CD14-positive monocyte (primary cell): ENCODE results near the gene PLPP6. TPM values are rescaled to one million over a fixed set of nuclear protein-coding genes. Genes with fewer than 3 reads are reported as not detected.

Experiments
- DNase-seq, 3 donors: peaks; one replicate each; pipeline ENCODE4 v3.0.0-alpha.2; 2011 to 2022
- H2AFZ ChIP-seq: 2 replicates; pipeline ENCODE4 v1.6.0; 2012; ENCODE audit warnings: mild to moderate bottlenecking, low read depth, low read length, inconsistent platforms; ENCODE audit not compliant: insufficient read depth, poor library complexity, severe bottlenecking
- H3K27ac ChIP-seq, 2 donors: 1 replicate in 1 of 2; 2 replicates in 1 of 2; pipeline ENCODE4 v1.5.1; 2012 to 2013; ENCODE audit warnings: low read length in 2 of 2, control low read depth in 1 of 2, inconsistent platforms in 1 of 2, low read depth in 1 of 2, mild to moderate bottlenecking in 1 of 2
- H3K27me3 ChIP-seq, 2 donors: one replicate each; pipeline versions ENCODE4 v1.6.0 to v1.6.1; 2011 to 2013; ENCODE audit warnings: low read length in 2 of 2; ENCODE audit not compliant: control insufficient read depth in 2 of 2, insufficient read depth in 2 of 2
- H3K36me3 ChIP-seq, 2 donors: replicated peaks in 1 of 2; 1 replicate in 1 of 2; 2 replicates in 1 of 2; pipeline versions ENCODE4 v1.5.1 to v1.6.1; 2012 to 2013; ENCODE audit warnings: low read length in 2 of 2, control low read depth in 1 of 2, inconsistent platforms in 1 of 2, mild to moderate bottlenecking in 1 of 2; ENCODE audit not compliant: insufficient read depth in 2 of 2, control insufficient read depth in 1 of 2
- H3K4me1 ChIP-seq, 2 donors: 1 replicate in 1 of 2; 2 replicates in 1 of 2; pipeline versions ENCODE4 v1.5.1 to v1.6.1; 2012 to 2013; ENCODE audit warnings: low read length in 2 of 2, control low read depth in 1 of 2, inconsistent platforms in 1 of 2, mild to moderate bottlenecking in 1 of 2, moderate library complexity in 1 of 2; ENCODE audit not compliant: insufficient read depth in 2 of 2, control insufficient read depth in 1 of 2
- H3K4me2 ChIP-seq: replicated peaks from 2 replicates; pipeline ENCODE3; 2012; ENCODE audit warnings: low read length, moderate library complexity, mild to moderate bottlenecking; ENCODE audit not compliant: poor library complexity, severe bottlenecking; ENCODE audit errors: extremely low read depth
- H3K4me3 ChIP-seq, 3 experiments: fragments of 200-600 bp in 1 of 3; sonication (generic) in 1 of 3; replicated peaks in 1 of 3; 1 replicate in 2 of 3; 2 replicates in 1 of 3; pipeline ENCODE4 v1.5.1; 2011 to 2013; ENCODE audit warnings: low read length in 3 of 3, mild to moderate bottlenecking in 3 of 3, control low read depth in 2 of 3, low read depth in 2 of 3, inconsistent platforms in 1 of 3, moderate library complexity in 1 of 3
- H3K79me2 ChIP-seq: 2 replicates; pipeline ENCODE4 v1.6.0; 2012; ENCODE audit warnings: mild to moderate bottlenecking, control low read depth, inconsistent platforms, low read length, moderate library complexity; ENCODE audit not compliant: insufficient read depth
- H3K9ac ChIP-seq: 2 replicates; pipeline ENCODE4 v1.6.0; 2017; ENCODE audit warnings: low read length, mild to moderate bottlenecking; ENCODE audit not compliant: insufficient read depth, poor library complexity, severe bottlenecking
- H3K9me3 ChIP-seq, 2 donors: replicated peaks in 1 of 2; 1 replicate in 1 of 2; 2 replicates in 1 of 2; pipeline versions ENCODE4 v1.5.1 to v1.6.1; 2012 to 2013; ENCODE audit warnings: low read length in 2 of 2, control low read depth in 1 of 2; ENCODE audit not compliant: control insufficient read depth in 1 of 2, insufficient read depth in 1 of 2
- H4K20me1 ChIP-seq: 2 replicates; pipeline ENCODE4 v1.6.0; 2012; ENCODE audit warnings: mild to moderate bottlenecking, low read length, control low read depth, moderate library complexity; ENCODE audit not compliant: insufficient read depth
- H3K27ac Mint-ChIP-seq, 7 donors: one replicate each; pipeline ENCODE4 v1.8.0; 2020; ENCODE audit warnings: mild to moderate bottlenecking in 7 of 7, mixed read lengths in 7 of 7, moderate library complexity in 6 of 7, inconsistent platforms in 2 of 7
- H3K27me3 Mint-ChIP-seq, 3 donors: one replicate each; pipeline ENCODE4 v1.8.0; 2021 to 2022; ENCODE audit warnings: low read depth in 3 of 3, mild to moderate bottlenecking in 3 of 3, mixed read lengths in 3 of 3, moderate library complexity in 3 of 3, inconsistent platforms in 1 of 3
- H3K36me3 Mint-ChIP-seq, 2 donors: one replicate each; pipeline ENCODE4 v1.8.0; 2020; ENCODE audit warnings: mixed read lengths in 2 of 2, inconsistent platforms in 1 of 2, mild to moderate bottlenecking in 1 of 2
- H3K4me1 Mint-ChIP-seq: one replicate; pipeline ENCODE4 v1.8.0; 2020; ENCODE audit warnings: mild to moderate bottlenecking, mixed read lengths
- H3K4me3 Mint-ChIP-seq, 2 donors: one replicate each; pipeline ENCODE4 v1.8.0; 2020; ENCODE audit warnings: mild to moderate bottlenecking in 2 of 2, mixed read lengths in 2 of 2, moderate library complexity in 1 of 2
- H3K9me3 Mint-ChIP-seq, 7 donors: one replicate each; pipeline ENCODE4 v1.8.0; 2020 to 2022; ENCODE audit warnings: mixed read lengths in 7 of 7, mild to moderate bottlenecking in 6 of 7, moderate library complexity in 6 of 7, inconsistent platforms in 2 of 7
- WGBS: methylation state at CpG from one replicate; pipeline ENCODE4 v1.1.5; 2013; ENCODE audit warnings: missing lambda C conversion rate; ENCODE audit not compliant: insufficient coverage; 5-methylcytosine and 5-hydroxymethylcytosine counted together
- intact Hi-C, 2 donors: fragments of 100-400 bp; cut with micrococcal nuclease; formaldehyde crosslinking; loops; one replicate each; pipeline versions ENCODE4 v1.15.0 to v1.15.1; 2023
- polyA plus RNA-seq, 3 donors: library from polyadenylated mRNA; depleted of rRNA in 1 of 3; unstranded in 2 of 3; stranded (reverse) in 1 of 3; fragments of 300-500 nt in 2 of 3; fragments of >200 nt in 1 of 3; fragmentation: Illumina TruSeq in 2 of 3; gene quantifications; 1 replicate in 2 of 3; 2 replicates in 1 of 3; pipeline ENCODE4 v1.2.3, GENCODE V29; 2012 to 2021
- TF ChIP-seq, protein P1 (sequence below): fragments of 200-600 bp; IDR thresholded peaks from one replicate; pipeline ENCODE4 v1.8.0; 2022; ENCODE audit warnings: antibody characterized with exemption, mild to moderate bottlenecking

Gene PLPP6
- polyA plus RNA-seq, 3 donors, result 1.6 to 1.8 (median 1.8) TPM

DNA sequence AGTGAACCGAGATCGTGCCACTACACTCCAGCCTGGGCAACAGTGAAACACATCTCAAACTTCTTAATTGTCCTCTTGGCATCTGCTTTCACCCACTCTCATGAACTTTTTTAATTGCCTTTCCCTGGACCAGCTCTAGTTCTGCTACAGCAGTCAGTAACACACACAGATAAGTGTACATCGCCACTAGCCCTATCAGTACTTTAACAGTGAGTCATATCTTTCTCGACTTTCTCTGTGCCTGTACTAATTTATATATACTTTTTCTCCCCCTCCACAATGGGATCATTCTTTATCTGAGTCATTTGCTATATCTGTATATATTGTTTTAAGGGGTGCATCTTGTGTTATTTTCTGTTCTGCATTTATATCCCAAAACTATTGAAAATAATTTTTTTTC lies 24.0 kb downstream of the PLPP6 start:
- H3K4me3 Mint-ChIP-seq, result no peak overlapping the region

GRCh38 chr9:4686584-4686983 lies 24.5 kb downstream of the PLPP6 start:
- H3K27ac Mint-ChIP-seq, result no peak overlapping the region
- DNase-seq, result no peak
- peaks cover 46 to 58% of the 10 kb centered on the region in 2 donors for H3K36me3 Mint-ChIP-seq
- intact Hi-C loops, result no loop called here
- Histone ChIP-seq H3K27me3 (no peaks in the 10 kb centered on the region), H4K20me1 (no peaks in the 10 kb centered on the region), H3K4me2 (no peak overlapping the region), H2AFZ (no peak overlapping the region), H3K4me3 (no peak overlapping the region), H3K36me3 (peaks cover 49 to 65% of the 10 kb centered on the region in 2 donors), H3K9me3 (no peaks in the 10 kb centered on the region), H3K27ac (no peak overlapping the region), H3K79me2 (peaks cover 20% of the 10 kb centered on the region), H3K4me1 (no peaks in the 10 kb centered on the region), H3K9ac (no peak overlapping the region)
- peaks cover 3% of the 10 kb centered on the region for H3K4me1 Mint-ChIP-seq
- TF ChIP-seq, protein P1, sequence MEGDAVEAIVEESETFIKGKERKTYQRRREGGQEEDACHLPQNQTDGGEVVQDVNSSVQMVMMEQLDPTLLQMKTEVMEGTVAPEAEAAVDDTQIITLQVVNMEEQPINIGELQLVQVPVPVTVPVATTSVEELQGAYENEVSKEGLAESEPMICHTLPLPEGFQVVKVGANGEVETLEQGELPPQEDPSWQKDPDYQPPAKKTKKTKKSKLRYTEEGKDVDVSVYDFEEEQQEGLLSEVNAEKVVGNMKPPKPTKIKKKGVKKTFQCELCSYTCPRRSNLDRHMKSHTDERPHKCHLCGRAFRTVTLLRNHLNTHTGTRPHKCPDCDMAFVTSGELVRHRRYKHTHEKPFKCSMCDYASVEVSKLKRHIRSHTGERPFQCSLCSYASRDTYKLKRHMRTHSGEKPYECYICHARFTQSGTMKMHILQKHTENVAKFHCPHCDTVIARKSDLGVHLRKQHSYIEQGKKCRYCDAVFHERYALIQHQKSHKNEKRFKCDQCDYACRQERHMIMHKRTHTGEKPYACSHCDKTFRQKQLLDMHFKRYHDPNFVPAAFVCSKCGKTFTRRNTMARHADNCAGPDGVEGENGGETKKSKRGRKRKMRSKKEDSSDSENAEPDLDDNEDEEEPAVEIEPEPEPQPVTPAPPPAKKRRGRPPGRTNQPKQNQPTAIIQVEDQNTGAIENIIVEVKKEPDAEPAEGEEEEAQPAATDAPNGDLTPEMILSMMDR, result no peak
- no CpG with 5 or more reads among the region's 1 CpG for WGBS
- no peaks in the 10 kb centered on the region for H3K9me3 Mint-ChIP-seq
- H3K4me3 Mint-ChIP-seq, result no peak overlapping the region
- H3K27me3 Mint-ChIP-seq, result no peaks in the 10 kb centered on the region

More for the DNA sequence above, 24.0 kb downstream of the PLPP6 start:
- Mint-ChIP-seq H3K27me3 (no peaks in the 10 kb centered on the region), H3K9me3 (no peaks in the 10 kb centered on the region), H3K27ac (peak overlapping the region in 1 of 7 donors; percentile 17), H3K36me3 (peaks cover 42 to 56% of the 10 kb centered on the region in 2 donors), H3K4me1 (peaks cover 3% of the 10 kb centered on the region)
- Histone ChIP-seq H2AFZ (no peak overlapping the region), H3K79me2 (peaks cover 25% of the 10 kb centered on the region), H4K20me1 (no peaks in the 10 kb centered on the region), H3K27ac (no peak overlapping the region), H3K36me3 (peaks cover 46 to 60% of the 10 kb centered on the region in 2 donors), H3K27me3 (no peaks in the 10 kb centered on the region), H3K9ac (no peak overlapping the region), H3K4me1 (peaks cover 4% of the 10 kb centered on the region in 2 donors), H3K4me2 (no peak overlapping the region), H3K9me3 (no peaks in the 10 kb centered on the region), H3K4me3 (no peak overlapping the region)
- WGBS, result 100% methylated on average over 3 of the region's 4 CpGs
- TF ChIP-seq, protein P1, result no peak
- DNase-seq, result no peak
- intact Hi-C loops, result no loop called here
